ENCODE measurements around the gene DLX1.
A peak's percentile ranks its signal among the peaks of the same experiment; 100 is the strongest.
"Not testable (repeated sequence)": the region's sequence is repeated elsewhere in the genome, so short reads cannot be mapped to it uniquely, and the experiment has no call there.

DLX1 gene

GRCh38 chr2:172085460-172086159 lies at the start of gene DLX1:
DLX1 (plus strand) TSS chr2:172085507; CDS start chr2:172085678, 171 bp downstream.
- no peak for DNase-seq

- DNase-seq: no peak
Observed at GRCh38 chr2:172038121-172038520, 47.2 kb upstream of the DLX1 start.

GRCh38 chr2:172038604-172039003 lies 46.7 kb upstream of the DLX1 start:
- peak; percentile 84 for DNase-seq

- DNase-seq: no peak
Observed at GRCh38 chr2:172039011-172039704, 46.1 kb upstream of the DLX1 start.

- DNase-seq: no peak
Observed at GRCh38 chr2:172040311-172040710, 45.0 kb upstream of the DLX1 start.

GRCh38 chr2:172046080-172046678 lies 39.1 kb upstream of the DLX1 start:
- no peak for DNase-seq

GRCh38 chr2:172046866-172047565 lies 38.3 kb upstream of the DLX1 start:
- no peak for DNase-seq

GRCh38 chr2:172047566-172048507 lies 37.5 kb upstream of the DLX1 start:
- DNase-seq: no peak

GRCh38 chr2:172048508-172049503 lies 36.5 kb upstream of the DLX1 start:
- DNase-seq: no peak

GRCh38 chr2:172049567-172050120 lies 35.7 kb upstream of the DLX1 start:
- DNase-seq: no peak

GRCh38 chr2:172050479-172051125 lies 34.7 kb upstream of the DLX1 start:
- no peak for DNase-seq

GRCh38 chr2:172052000-172052983 lies 33.0 kb upstream of the DLX1 start:
- no peak for DNase-seq

- DNase-seq: peak; percentile 73
Observed at GRCh38 chr2:172053486-172053885, 31.8 kb upstream of the DLX1 start.

- no peak for DNase-seq
Observed at GRCh38 chr2:172056293-172056692, 29.0 kb upstream of the DLX1 start.

GRCh38 chr2:172058660-172059059 lies 26.6 kb upstream of the DLX1 start:
- no peak for DNase-seq

- DNase-seq: not testable (repeated sequence)
Observed at GRCh38 chr2:172060118-172060517, 25.2 kb upstream of the DLX1 start.

- no peak for DNase-seq
Observed at GRCh38 chr2:172062402-172063004, 22.8 kb upstream of the DLX1 start.

GRCh38 chr2:172063446-172063845 lies 21.9 kb upstream of the DLX1 start:
- DNase-seq: no peak
